ENCODE data around the gene FBXO39.

DNA sequence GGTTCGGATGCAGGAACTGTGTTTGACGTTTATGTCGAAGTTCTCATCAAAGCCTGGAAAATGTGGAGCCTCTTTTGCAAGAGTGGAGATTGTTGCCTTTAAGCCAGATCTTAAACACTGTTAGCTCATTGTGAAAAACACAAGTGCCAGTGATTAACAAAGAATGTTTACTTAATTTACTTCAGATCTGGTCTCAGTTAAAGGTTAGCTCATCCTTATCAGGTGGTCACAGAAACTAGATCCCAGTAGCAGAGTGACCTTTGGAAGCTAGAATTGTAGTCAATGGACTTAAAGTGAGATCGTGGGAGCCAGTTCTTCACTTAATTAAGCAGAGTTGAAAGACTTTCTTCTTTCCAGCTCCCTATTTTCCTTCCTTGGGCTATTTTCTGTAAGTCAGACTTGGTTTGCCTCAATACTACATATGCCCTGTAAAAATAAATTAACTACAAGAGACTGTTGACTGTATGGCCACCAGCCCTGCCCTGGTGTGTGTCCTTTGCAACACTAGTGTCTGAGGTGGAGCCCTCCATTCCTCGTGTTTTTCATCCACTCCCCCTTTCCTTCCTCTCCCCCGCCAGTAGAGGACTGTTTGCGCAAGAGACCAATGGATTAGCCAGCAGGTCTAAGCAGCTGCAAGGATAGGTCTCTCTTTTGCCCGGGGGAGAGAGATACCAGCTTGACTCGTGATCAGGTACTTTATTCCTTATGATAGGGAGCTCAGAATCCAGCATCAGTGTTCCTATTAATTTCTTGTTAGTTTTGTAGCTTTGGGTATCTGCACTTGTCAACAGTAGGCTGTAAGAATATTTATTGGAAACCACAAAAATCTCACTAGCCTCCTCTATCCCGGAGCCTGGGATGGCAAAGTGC, 20.2 kb downstream of the FBXO39 start:
- TF ChIP-seq, protein P1, sequence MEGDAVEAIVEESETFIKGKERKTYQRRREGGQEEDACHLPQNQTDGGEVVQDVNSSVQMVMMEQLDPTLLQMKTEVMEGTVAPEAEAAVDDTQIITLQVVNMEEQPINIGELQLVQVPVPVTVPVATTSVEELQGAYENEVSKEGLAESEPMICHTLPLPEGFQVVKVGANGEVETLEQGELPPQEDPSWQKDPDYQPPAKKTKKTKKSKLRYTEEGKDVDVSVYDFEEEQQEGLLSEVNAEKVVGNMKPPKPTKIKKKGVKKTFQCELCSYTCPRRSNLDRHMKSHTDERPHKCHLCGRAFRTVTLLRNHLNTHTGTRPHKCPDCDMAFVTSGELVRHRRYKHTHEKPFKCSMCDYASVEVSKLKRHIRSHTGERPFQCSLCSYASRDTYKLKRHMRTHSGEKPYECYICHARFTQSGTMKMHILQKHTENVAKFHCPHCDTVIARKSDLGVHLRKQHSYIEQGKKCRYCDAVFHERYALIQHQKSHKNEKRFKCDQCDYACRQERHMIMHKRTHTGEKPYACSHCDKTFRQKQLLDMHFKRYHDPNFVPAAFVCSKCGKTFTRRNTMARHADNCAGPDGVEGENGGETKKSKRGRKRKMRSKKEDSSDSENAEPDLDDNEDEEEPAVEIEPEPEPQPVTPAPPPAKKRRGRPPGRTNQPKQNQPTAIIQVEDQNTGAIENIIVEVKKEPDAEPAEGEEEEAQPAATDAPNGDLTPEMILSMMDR (IDR thresholded peaks at IDR 0.05) = no peak
- no peak for TF ChIP-seq POLR2A (IDR thresholded peaks at IDR 0.05)
